HCT116 (cell line): ENCODE results near the gene PDE4D. TPM values are rescaled to one million over a fixed set of nuclear protein-coding genes. Genes with fewer than 3 reads are reported as not detected.

Source experiments
- ATAC-seq: fragments of 200-7000 bp; cut with Tn5 transposase; 2 replicates; pipeline ENCODE4 v1.9.1; 2020; ENCODE audit warnings: mild to moderate bottlenecking, moderate library complexity
- BruUV-seq: library from RNA; stranded (reverse); fragments of 400-500 nt; replicated peaks from 2 replicates; lab custom pipeline; 2021; lab: Mats Ljungman, UMichigan
- CTCF ChIA-PET: fragments of 300-600 bp; sonication (Branson Sonifier 250); formaldehyde crosslinking; loops from one replicate; lab custom pipeline; 2021; ENCODE audit warnings: antibody characterized with exemption; lab: Charles Lee
- POLR2A ChIA-PET: fragments of 300-600, 350-600 bp; sonication (Branson Sonifier 250); formaldehyde crosslinking; loops from one replicate; lab custom pipeline; 2021; ENCODE audit warnings: antibody characterized with exemption; lab: Charles Lee
- RAD21 ChIA-PET, 2 experiments: fragments of 300-600 bp; sonication (Branson Sonifier 250); formaldehyde crosslinking; loops; one replicate each; lab custom pipeline; 2023; ENCODE audit warnings: low total read pairs in 2 of 2; ENCODE audit not compliant: uncharacterized antibody in 2 of 2, unreplicated experiment in 2 of 2, low non-redundant PET in 1 of 2; lab: Charles Lee
- DNase-seq: peaks from one replicate; pipeline ENCODE4 v3.0.0-alpha.2; 2010; ENCODE audit warnings: low read depth, low spot score
- H2AFZ ChIP-seq: fragments of 200-600 bp; shearing (Covaris generic), sonication (generic); 2 replicates; pipeline ENCODE4 v1.6.1; 2017; ENCODE audit warnings: low read depth, mixed run types, mixed read lengths, antibody characterized with exemption, low read length; ENCODE audit not compliant: poor library complexity, severe bottlenecking
- H3K27ac ChIP-seq: 2 replicates; pipeline ENCODE4 v1.5.1; 2012; ENCODE audit warnings: low read depth, low read length
- H3K27me3 ChIP-seq: fragments of 200-600 bp; sonication (generic); 2 replicates; pipeline ENCODE4 v1.6.1; 2016; ENCODE audit warnings: mixed run types, low read length, mixed read lengths; ENCODE audit not compliant: insufficient read depth
- H3K36me3 ChIP-seq, 2 experiments: fragments of 200-500 bp in 1 of 2; fragments of 200-600 bp in 1 of 2; sonication (Bioruptor generic) in 1 of 2; sonication (generic) in 1 of 2; 2 replicates each; pipeline versions ENCODE4 v1.5.1 to v1.6.1; 2014 to 2016; ENCODE audit warnings: low read length in 2 of 2, inconsistent platforms in 1 of 2, mixed read lengths in 1 of 2, mixed run types in 1 of 2; ENCODE audit not compliant: insufficient read depth in 2 of 2, control insufficient read depth in 1 of 2
- H3K4me1 ChIP-seq, 2 experiments: fragments of 200-600 bp in 1 of 2; sonication (generic) in 1 of 2; 2 replicates each; pipeline versions ENCODE4 v1.5.1 to v1.6.1; 2012 to 2017; ENCODE audit warnings: low read length in 2 of 2, inconsistent platforms in 1 of 2, mild to moderate bottlenecking in 1 of 2, mixed read lengths in 1 of 2, mixed run types in 1 of 2, moderate library complexity in 1 of 2; ENCODE audit not compliant: insufficient read depth in 2 of 2, control insufficient read depth in 1 of 2
- H3K4me2 ChIP-seq: fragments of 200-600 bp; sonication (generic); 2 replicates; pipeline ENCODE4 v1.6.1; 2017; ENCODE audit warnings: mixed run types, low read length, mixed read lengths
- H3K4me3 ChIP-seq, 2 experiments: fragments of 200-600 bp in 1 of 2; sonication (generic) in 1 of 2; replicated peaks in 1 of 2; 2 replicates each; pipeline ENCODE4 v1.5.1; 2011 to 2016; ENCODE audit warnings: low read length in 2 of 2, control low read depth in 1 of 2, low read depth in 1 of 2, mild to moderate bottlenecking in 1 of 2, mixed read lengths in 1 of 2, mixed run types in 1 of 2
- H3K79me2 ChIP-seq: fragments of 200-600 bp; sonication (generic); 2 replicates; pipeline ENCODE4 v1.6.1; 2017; ENCODE audit warnings: mild to moderate bottlenecking, mixed run types, low read length, moderate library complexity, mixed read lengths; ENCODE audit not compliant: insufficient read depth
- H3K9ac ChIP-seq: fragments of 200-600 bp; sonication (generic); 2 replicates; pipeline ENCODE4 v1.6.1; 2016; ENCODE audit warnings: low read length, mixed read lengths
- H3K9me2 ChIP-seq: fragments of 200-600 bp; sonication (generic), shearing (Covaris generic); 2 replicates; pipeline ENCODE4 v1.6.1; 2017; ENCODE audit warnings: mixed run types, mild to moderate bottlenecking, moderate library complexity; ENCODE audit not compliant: insufficient read depth
- H3K9me3 ChIP-seq, 2 experiments: fragments of 200-500 bp in 1 of 2; fragments of 200-600 bp in 1 of 2; sonication (Bioruptor generic) in 1 of 2; sonication (generic) in 1 of 2; 2 replicates each; pipeline ENCODE4 v1.6.1; 2014 to 2017; ENCODE audit warnings: low read length in 2 of 2, mixed read lengths in 2 of 2, inconsistent platforms in 1 of 2, low read depth in 1 of 2, mild to moderate bottlenecking in 1 of 2, mixed run types in 1 of 2, moderate library complexity in 1 of 2; ENCODE audit not compliant: control insufficient read depth in 1 of 2, insufficient read depth in 1 of 2
- H4K20me1 ChIP-seq: fragments of 200-600 bp; sonication (generic), shearing (Covaris generic); 2 replicates; pipeline ENCODE4 v1.6.1; 2017; ENCODE audit warnings: mixed run types, mild to moderate bottlenecking, moderate library complexity; ENCODE audit not compliant: insufficient read depth
- CBX3 ChIP-seq: IDR thresholded peaks from 2 replicates; pipeline ENCODE4 v1.6.1; 2012; ENCODE audit warnings: low read depth
- JUND ChIP-seq: IDR thresholded peaks from 2 replicates; pipeline ENCODE4 v1.6.1; 2012
- RAD21 ChIP-seq: IDR thresholded peaks from 2 replicates; pipeline ENCODE4 v1.6.1; 2012; ENCODE audit warnings: low read depth, mild to moderate bottlenecking
- SP1 ChIP-seq: IDR thresholded peaks from 2 replicates; pipeline ENCODE4 v1.6.1; 2012; ENCODE audit warnings: low read depth
- SRF ChIP-seq: IDR thresholded peaks from 2 replicates; pipeline ENCODE4 v1.6.1; 2012; ENCODE audit warnings: low read depth
- ZFX ChIP-seq: fragments of 450-650 bp; IDR thresholded peaks from 2 replicates; pipeline ENCODE4 v1.6.1; 2017
- intact Hi-C: fragments of 100-400 bp; cut with micrococcal nuclease; formaldehyde crosslinking; loops from 2 replicates; pipeline ENCODE4 v1.10.0; 2022
- total RNA-seq: library from RNA; stranded (reverse); gene quantifications from one replicate; pipeline ENCODE4 v1.2.1, GENCODE V29; 2021; ENCODE audit not compliant: unreplicated experiment
- TF ChIP-seq, protein P1 (sequence below): IDR thresholded peaks from 2 replicates; pipeline ENCODE4 v1.6.1; 2012; ENCODE audit warnings: low read depth
- TF ChIP-seq, protein P2 (sequence below): IDR thresholded peaks from 2 replicates; pipeline ENCODE4 v1.6.1; 2012

PDE4D gene
- total RNA-seq, 1 experiment from 2014 or later: 1.1 TPM

DNA sequence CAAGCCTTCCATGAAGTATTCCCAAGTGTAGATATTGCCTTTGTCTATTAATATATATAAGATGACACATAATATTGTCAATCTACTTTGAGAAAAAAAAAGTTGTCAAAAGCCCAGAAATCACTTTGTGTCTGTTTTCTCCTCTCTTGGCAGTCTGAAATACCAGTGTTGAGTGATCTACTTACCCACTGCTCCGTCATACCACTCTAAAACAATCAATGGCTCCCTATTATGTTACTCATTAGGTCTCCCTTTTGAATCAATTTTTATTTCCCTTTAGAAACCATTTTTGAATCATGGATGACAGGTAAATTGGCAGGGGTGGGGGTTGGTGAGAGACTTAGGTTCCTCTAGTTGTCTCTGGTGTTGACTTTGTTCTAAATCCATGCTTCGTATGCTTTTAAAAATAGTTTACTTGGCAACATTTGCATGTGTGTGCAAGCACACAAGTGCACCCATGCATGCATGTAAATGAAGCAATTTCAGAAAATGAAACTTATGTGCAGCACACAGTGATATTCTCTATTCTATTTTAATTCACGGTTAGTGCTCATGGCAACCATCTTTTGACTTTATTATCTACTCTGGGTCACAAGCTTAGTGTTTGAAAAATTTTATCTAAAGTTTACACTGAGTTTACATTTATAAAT is 931.8 kb downstream of the PDE4D start:
- no peak overlapping the region for H3K4me3 ChIP-seq
- H3K9me3 ChIP-seq: no peaks in the 10 kb centered on the region
- no peak overlapping the region for H3K9ac ChIP-seq
- H2AFZ ChIP-seq: no peak overlapping the region
- ChIA-PET CTCF (no interaction called here), POLR2A (no interaction called here), RAD21 (no interaction called here)
- no peaks in the 10 kb centered on the region for H3K79me2 ChIP-seq
- peaks cover 5% of the 10 kb centered on the region; the same call in 1 of the 2 replicates for H3K27me3 ChIP-seq
- DNase-seq (no peak), ATAC-seq (no peak)
- H3K27ac ChIP-seq: no peak overlapping the region
- no TSS peak for BruUV-seq
- no peaks in the 10 kb centered on the region for H4K20me1 ChIP-seq
- H3K4me1 ChIP-seq: no peaks in the 10 kb centered on the region
- intact Hi-C loops: no loop called here
- H3K9me2 ChIP-seq: no peaks in the 10 kb centered on the region
- no peak for TF ChIP-seq CBX3
- TF ChIP-seq SRF: no peak
- no peak for TF ChIP-seq ZFX
- TF ChIP-seq, protein P1, sequence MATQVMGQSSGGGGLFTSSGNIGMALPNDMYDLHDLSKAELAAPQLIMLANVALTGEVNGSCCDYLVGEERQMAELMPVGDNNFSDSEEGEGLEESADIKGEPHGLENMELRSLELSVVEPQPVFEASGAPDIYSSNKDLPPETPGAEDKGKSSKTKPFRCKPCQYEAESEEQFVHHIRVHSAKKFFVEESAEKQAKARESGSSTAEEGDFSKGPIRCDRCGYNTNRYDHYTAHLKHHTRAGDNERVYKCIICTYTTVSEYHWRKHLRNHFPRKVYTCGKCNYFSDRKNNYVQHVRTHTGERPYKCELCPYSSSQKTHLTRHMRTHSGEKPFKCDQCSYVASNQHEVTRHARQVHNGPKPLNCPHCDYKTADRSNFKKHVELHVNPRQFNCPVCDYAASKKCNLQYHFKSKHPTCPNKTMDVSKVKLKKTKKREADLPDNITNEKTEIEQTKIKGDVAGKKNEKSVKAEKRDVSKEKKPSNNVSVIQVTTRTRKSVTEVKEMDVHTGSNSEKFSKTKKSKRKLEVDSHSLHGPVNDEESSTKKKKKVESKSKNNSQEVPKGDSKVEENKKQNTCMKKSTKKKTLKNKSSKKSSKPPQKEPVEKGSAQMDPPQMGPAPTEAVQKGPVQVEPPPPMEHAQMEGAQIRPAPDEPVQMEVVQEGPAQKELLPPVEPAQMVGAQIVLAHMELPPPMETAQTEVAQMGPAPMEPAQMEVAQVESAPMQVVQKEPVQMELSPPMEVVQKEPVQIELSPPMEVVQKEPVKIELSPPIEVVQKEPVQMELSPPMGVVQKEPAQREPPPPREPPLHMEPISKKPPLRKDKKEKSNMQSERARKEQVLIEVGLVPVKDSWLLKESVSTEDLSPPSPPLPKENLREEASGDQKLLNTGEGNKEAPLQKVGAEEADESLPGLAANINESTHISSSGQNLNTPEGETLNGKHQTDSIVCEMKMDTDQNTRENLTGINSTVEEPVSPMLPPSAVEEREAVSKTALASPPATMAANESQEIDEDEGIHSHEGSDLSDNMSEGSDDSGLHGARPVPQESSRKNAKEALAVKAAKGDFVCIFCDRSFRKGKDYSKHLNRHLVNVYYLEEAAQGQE: no peak
- TF ChIP-seq, protein P2, sequence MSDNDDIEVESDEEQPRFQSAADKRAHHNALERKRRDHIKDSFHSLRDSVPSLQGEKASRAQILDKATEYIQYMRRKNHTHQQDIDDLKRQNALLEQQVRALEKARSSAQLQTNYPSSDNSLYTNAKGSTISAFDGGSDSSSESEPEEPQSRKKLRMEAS: no peak
- no peak for TF ChIP-seq SP1
- TF ChIP-seq JUND: no peak
- TF ChIP-seq RAD21: no peak
- no peak overlapping the region for H3K4me2 ChIP-seq
- no peaks in the 10 kb centered on the region for H3K36me3 ChIP-seq
